Suprapubic skin (tissue), 4 donors: ENCODE data around the gene LILRB5. TPM values are rescaled to one million over a fixed set of nuclear protein-coding genes. Genes with fewer than 3 reads are reported as not detected.
"Not testable (repeated sequence)": the region's sequence is repeated elsewhere in the genome, so short reads cannot be mapped to it uniquely, and the experiment has no call there.

ENCODE experiments used
- DNase-seq, 2 donors: peaks; one replicate each; pipeline ENCODE4 v3.0.0-alpha.2; 2019; ENCODE audit warnings: low spot score in 2 of 2
- H3K27ac ChIP-seq: fragments of 200-600 bp; sonication (generic); one replicate; pipeline ENCODE4 v1.5.1; 2019
- H3K27me3 ChIP-seq: fragments of 200-600 bp; sonication (generic); one replicate; pipeline ENCODE4 v1.5.1; 2019
- H3K36me3 ChIP-seq: fragments of 200-600 bp; sonication (generic); one replicate; pipeline ENCODE4 v1.5.1; 2019
- H3K4me1 ChIP-seq: fragments of 200-600 bp; sonication (generic); one replicate; pipeline ENCODE4 v1.5.1; 2019
- H3K4me3 ChIP-seq: fragments of 200-600 bp; sonication (generic); one replicate; pipeline ENCODE4 v1.5.1; 2019; ENCODE audit warnings: mild to moderate bottlenecking
- H3K9me3 ChIP-seq: fragments of 200-600 bp; sonication (generic); one replicate; pipeline ENCODE4 v1.5.1; 2019
- EP300 ChIP-seq: sonication (generic); formaldehyde crosslinking; IDR thresholded peaks from one replicate; pipeline ENCODE4 v1.6.1; 2017; ENCODE audit warnings: antibody characterized with exemption
- POLR2A ChIP-seq, 2 donors: fragments of 450-650 bp; IDR thresholded peaks; one replicate each; pipeline ENCODE4 v1.6.1; 2017; ENCODE audit warnings: antibody characterized with exemption in 2 of 2, mild to moderate bottlenecking in 2 of 2, moderate library complexity in 2 of 2
- POLR2AphosphoS5 ChIP-seq, 3 donors: sonication (generic); formaldehyde crosslinking; IDR thresholded peaks; one replicate each; pipeline ENCODE4 v1.6.1; 2017; ENCODE audit warnings: antibody characterized with exemption in 3 of 3
- WGBS: methylation state at CpG from one replicate; pipeline ENCODE4 v1.1.5; 2018; 5-methylcytosine and 5-hydroxymethylcytosine counted together
- total RNA-seq, 4 donors: library from RNA; depleted of rRNA; stranded (reverse); fragments of >200 nt; gene quantifications; one replicate each; pipeline ENCODE4 v1.1.0, GENCODE V29; 2016
- TF ChIP-seq, protein P1 (sequence below), 2 donors: fragments of 200-600 bp in 1 of 2; fragments of 450-650 bp in 1 of 2; sonication (generic) in 1 of 2; IDR thresholded peaks; one replicate each; pipeline ENCODE4 v1.5.1; 2016 to 2019; ENCODE audit warnings: antibody characterized with exemption in 2 of 2, mild to moderate bottlenecking in 1 of 2, moderate library complexity in 1 of 2

Gene LILRB5
- total RNA-seq, 4 donors from 2014 or later = 0.68 to 3.4 (median 2.0) TPM

DNA sequence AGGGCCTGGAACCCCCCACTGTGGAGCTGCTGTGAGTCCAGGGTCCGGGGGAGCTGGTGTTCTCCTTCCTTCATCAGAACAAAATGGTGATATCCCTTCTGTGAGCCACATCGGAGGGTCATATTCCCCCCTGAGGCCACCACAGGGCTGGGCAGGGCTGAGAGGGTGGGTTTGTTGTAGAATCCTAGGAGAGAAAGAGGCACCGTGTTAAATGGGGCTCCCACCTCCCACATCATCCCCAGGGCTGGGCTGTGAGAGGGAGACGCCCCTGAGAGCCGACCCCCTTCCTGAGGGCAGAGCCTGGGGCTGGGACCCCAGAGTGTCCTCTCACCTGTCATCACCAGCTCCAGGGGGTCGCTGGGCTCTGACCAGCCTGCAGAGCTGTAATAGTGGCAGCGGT, 35.1 kb downstream of the LILRB5 start:
- H3K27me3 ChIP-seq = peaks cover 21% of the 10 kb centered on the region
- 100% methylated on average over 1 of the region's 7 CpGs for WGBS
- not testable (repeated sequence) for H3K9me3 ChIP-seq, H3K4me1 ChIP-seq, H3K4me3 ChIP-seq, H3K36me3 ChIP-seq, H3K27ac ChIP-seq
- peak; percentile 59 to 69 for DNase-seq

DNA sequence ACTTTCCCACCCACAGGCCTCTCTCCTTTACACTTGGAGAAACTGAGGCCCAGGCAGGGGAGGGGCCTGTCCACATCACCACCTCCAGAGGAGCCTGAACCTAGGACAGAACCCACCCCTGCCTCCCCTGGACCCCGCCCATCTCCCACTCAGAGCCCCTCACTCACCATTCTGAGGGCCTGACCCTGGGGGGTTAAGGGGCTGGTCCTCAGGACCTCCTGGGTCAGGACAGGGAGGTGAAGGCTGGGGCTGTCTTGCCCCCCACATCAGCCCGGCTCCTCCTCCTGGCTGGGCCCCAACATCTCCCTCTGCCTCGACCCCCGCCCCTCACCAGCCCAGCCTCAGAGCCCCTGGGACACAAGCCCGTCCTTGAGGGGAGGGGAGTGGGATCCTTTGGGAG, 37.4 kb downstream of the LILRB5 start:
- not testable (repeated sequence) for H3K36me3 ChIP-seq, H3K27ac ChIP-seq, H3K4me1 ChIP-seq, DNase-seq, H3K4me3 ChIP-seq, H3K9me3 ChIP-seq
- WGBS = no CpG with 5 or more reads among the region's 5 CpGs
- peaks cover 21% of the 10 kb centered on the region for H3K27me3 ChIP-seq

- 85% methylated on average over 17 of the region's 27 CpGs for WGBS
- Histone ChIP-seq H3K27ac (no peak overlapping the region), H3K4me1 (peaks cover 4% of the 10 kb centered on the region), H3K4me3 (no peak overlapping the region), H3K9me3 (no peaks in the 10 kb centered on the region), H3K27me3 (peaks cover 21% of the 10 kb centered on the region), H3K36me3 (no peaks in the 10 kb centered on the region)
- TF ChIP-seq, protein P1, sequence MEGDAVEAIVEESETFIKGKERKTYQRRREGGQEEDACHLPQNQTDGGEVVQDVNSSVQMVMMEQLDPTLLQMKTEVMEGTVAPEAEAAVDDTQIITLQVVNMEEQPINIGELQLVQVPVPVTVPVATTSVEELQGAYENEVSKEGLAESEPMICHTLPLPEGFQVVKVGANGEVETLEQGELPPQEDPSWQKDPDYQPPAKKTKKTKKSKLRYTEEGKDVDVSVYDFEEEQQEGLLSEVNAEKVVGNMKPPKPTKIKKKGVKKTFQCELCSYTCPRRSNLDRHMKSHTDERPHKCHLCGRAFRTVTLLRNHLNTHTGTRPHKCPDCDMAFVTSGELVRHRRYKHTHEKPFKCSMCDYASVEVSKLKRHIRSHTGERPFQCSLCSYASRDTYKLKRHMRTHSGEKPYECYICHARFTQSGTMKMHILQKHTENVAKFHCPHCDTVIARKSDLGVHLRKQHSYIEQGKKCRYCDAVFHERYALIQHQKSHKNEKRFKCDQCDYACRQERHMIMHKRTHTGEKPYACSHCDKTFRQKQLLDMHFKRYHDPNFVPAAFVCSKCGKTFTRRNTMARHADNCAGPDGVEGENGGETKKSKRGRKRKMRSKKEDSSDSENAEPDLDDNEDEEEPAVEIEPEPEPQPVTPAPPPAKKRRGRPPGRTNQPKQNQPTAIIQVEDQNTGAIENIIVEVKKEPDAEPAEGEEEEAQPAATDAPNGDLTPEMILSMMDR (IDR thresholded peaks at IDR 0.05) = no peak
- TF ChIP-seq POLR2AphosphoS5 (IDR thresholded peaks at IDR 0.05) = no peak
- TF ChIP-seq POLR2A (IDR thresholded peaks at IDR 0.05) = no peak
- TF ChIP-seq EP300 = no peak
- no peak for DNase-seq
Measured at GRCh38 chr19:54218960-54219661, 38.0 kb downstream of the LILRB5 start.

DNA sequence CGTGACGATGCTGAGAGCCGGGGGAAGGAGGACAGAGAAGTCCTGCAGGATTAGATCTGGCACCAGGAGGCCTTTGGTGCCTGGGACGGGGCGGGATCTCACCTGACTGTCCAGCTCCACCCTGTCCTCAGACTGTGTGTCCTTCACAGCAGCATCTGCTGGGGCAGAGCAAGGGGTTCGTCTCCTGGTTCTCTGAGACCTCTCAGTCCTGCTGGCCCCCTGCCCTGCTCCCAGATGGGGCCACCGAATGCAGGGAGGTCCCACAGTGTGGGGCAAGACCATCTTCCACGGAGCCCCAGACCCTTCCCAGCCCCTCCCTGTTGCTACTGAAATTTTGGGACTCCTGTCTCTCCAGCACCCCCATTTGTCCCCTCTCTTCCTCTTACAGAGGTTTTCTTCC, 38.8 kb downstream of the LILRB5 start:
- no peaks in the 10 kb centered on the region for H3K36me3 ChIP-seq
- H3K27me3 ChIP-seq = peaks cover 14% of the 10 kb centered on the region
- no peak overlapping the region for H3K27ac ChIP-seq
- TF ChIP-seq EP300 (no peak), POLR2A (IDR thresholded peaks at IDR 0.05) (no peak), POLR2AphosphoS5 (IDR thresholded peaks at IDR 0.05) (no peak)
- TF ChIP-seq, protein P1 (IDR thresholded peaks at IDR 0.05) = no peak
- H3K9me3 ChIP-seq = no peaks in the 10 kb centered on the region
- WGBS = 76% methylated on average over 8 of the region's 8 CpGs
- peaks cover 3% of the 10 kb centered on the region for H3K4me1 ChIP-seq
- DNase-seq = no peak
- H3K4me3 ChIP-seq = no peak overlapping the region

DNA sequence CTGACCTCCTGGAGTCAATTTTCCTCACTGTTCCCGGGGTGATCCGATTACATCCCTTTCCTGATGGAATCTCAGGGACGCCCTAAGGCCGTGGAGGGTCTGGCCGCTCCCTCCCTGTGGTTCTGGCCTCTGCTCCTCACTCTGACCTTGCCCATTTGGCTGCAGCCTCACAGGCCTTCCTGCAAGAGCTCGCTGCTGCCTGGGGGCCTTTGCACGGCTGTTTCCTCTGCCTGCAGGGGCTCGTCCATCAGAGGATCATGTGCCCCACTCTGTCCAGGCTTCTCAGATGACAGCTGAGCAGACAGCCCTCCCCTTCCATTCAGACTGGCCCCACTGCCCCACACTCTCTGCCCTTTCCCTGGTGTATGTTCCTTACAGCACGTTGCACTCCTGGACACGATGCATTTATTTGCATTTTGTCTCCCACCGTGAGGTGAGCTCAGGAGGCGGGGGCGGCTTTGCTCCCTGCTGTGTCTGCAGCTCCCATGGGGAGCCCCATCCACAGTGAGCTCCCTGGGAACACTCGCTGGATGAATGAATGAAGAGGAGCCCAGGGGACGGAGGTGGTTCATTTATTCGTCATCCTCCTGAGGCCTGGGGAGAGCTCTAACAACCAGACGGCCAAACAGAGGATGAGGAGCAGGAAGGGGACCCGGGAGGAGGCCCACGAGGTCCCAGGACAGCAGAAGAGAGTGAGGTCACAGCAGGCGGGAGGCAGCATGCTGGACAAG, 39.4 kb downstream of the LILRB5 start:
- H3K27me3 ChIP-seq, H3K36me3 ChIP-seq, H3K4me3 ChIP-seq, H3K4me1 ChIP-seq, DNase-seq, H3K27ac ChIP-seq, H3K9me3 ChIP-seq: not testable (repeated sequence)
- WGBS = 53% methylated on average over 15 of the region's 20 CpGs

- TF ChIP-seq EP300 = no peak
- TF ChIP-seq POLR2AphosphoS5 (IDR thresholded peaks at IDR 0.05) = no peak
- TF ChIP-seq, protein P1 (IDR thresholded peaks at IDR 0.05) = no peak
- no peak for TF ChIP-seq POLR2A (IDR thresholded peaks at IDR 0.05)
Measured at GRCh38 chr19:54216869-54217268, 40.2 kb downstream of the LILRB5 start.

GRCh38 chr19:54214734-54215133, 42.3 kb downstream of the LILRB5 start:
- not testable (repeated sequence) for H3K4me3 ChIP-seq, H3K27ac ChIP-seq, DNase-seq, H3K36me3 ChIP-seq, H3K9me3 ChIP-seq, H3K27me3 ChIP-seq, H3K4me1 ChIP-seq
- 94% methylated on average over 15 of the region's 19 CpGs for WGBS

More at GRCh38 chr19:54216869-54217268, 40.2 kb downstream of the LILRB5 start:
- no peaks in the 10 kb centered on the region for H3K9me3 ChIP-seq
- no peaks in the 10 kb centered on the region for H3K4me1 ChIP-seq
- H3K4me3 ChIP-seq = no peak overlapping the region
- DNase-seq = no peak
- H3K27me3 ChIP-seq = peaks cover under 1% of the 10 kb centered on the region
- no peaks in the 10 kb centered on the region for H3K36me3 ChIP-seq
- H3K27ac ChIP-seq = no peak overlapping the region
- 82% methylated on average over 7 of the region's 9 CpGs for WGBS

- 56% methylated on average over 4 of the region's 5 CpGs for WGBS
- DNase-seq, H3K27ac ChIP-seq, H3K36me3 ChIP-seq, H3K4me3 ChIP-seq, H3K4me1 ChIP-seq, H3K27me3 ChIP-seq, H3K9me3 ChIP-seq: not testable (repeated sequence)
Measured at GRCh38 chr19:54214217-54214616, 42.9 kb downstream of the LILRB5 start.
